NCI-H187 (cell line): ENCODE results near the gene CFAP20DC.

Experiments
- DNase-seq, 2 experiments: peaks; one replicate each; lab custom pipeline; 2025; lab: John Stamatoyannopoulos, UW

The CFAP20DC gene

DNA sequence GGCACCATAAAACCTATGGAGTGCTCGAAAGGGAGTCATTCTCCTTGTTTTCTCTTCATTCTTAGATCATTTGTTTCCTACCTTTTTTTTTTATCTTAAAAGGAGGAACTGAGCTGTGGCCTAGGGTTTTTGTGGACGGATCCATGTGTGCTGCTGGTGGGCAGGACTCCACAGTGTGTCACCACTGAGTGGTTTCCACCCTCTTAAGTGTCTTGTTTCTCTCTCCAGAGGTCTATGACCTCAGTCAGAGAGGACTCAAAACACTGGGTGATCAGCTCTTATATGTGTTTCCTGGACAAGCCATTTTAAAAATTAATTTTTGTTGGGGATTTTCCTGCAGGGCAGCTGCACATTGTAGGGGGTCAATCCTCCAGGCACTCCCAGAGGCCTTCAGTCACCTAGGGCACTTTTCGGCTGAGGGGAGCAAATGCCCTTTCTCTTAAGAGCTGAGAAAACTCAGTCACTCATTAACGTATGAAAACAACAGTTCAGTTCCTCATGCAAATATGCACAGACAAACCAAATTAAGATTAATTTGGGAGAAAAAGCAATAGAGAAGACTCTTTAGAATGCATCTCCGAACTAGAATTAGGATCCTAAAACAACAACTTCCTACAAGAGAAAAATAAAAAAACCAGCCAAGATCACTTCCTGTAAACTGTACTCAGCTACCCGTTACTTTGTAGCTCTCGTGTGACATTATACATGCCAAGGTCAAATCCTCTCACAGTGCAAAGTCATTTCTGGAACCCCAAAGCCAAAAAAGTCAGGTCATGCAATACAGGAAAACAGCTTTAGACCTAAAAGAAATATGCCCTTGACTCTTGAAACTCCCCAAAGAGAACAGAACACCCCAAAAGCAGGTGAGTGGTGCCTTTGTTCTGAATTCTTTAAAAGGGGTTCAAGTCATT, 355.6 kb downstream of the CFAP20DC start:
- DNase-seq = no peak

- no peak for DNase-seq
Measured at GRCh38 chr3:58692484-58692883, 357.3 kb downstream of the CFAP20DC start.
